K562 treated with DMSO at 1 percent for 48 hours (cell line): ENCODE measurements around the gene KCNJ2. TPM values are rescaled to one million over a fixed set of nuclear protein-coding genes. Genes with fewer than 3 reads are reported as not detected.

ENCODE experiments used
- total RNA-seq: library from RNA; unstranded; fragments of 300-600 nt; gene quantifications from 2 replicates; pipeline ENCODE4 v1.2.3, GENCODE V29; 2022; ENCODE audit warnings: low replicate concordance; ENCODE audit errors: extremely low read depth

Gene KCNJ2
- not detected in 2 replicates for total RNA-seq

GRCh38 chr17:70168977-70169708 is at the start of gene KCNJ2:
Gene KCNJ2, plus strand, starts transcription at chr17:70169532. Its CDS starts 5,508 bp downstream, at chr17:70175040.

Other genes starting within 250 kb of the KCNJ2 start
- not detected in 2 replicates for gene KCNJ16, start 94.3 kb upstream of the KCNJ2 start, total RNA-seq